ENCODE data around the gene PRKX. TPM values are rescaled to one million over a fixed set of nuclear protein-coding genes. Genes with fewer than 3 reads are reported as not detected.
A peak's percentile ranks its signal among the peaks of the same experiment; 100 is the strongest.
"Not testable (repeated sequence)": the region's sequence is repeated elsewhere in the genome, so short reads cannot be mapped to it uniquely, and the experiment has no call there.

PRKX gene
- total RNA-seq, 1 experiment from 2014 or later = 35.3 TPM

DNA sequence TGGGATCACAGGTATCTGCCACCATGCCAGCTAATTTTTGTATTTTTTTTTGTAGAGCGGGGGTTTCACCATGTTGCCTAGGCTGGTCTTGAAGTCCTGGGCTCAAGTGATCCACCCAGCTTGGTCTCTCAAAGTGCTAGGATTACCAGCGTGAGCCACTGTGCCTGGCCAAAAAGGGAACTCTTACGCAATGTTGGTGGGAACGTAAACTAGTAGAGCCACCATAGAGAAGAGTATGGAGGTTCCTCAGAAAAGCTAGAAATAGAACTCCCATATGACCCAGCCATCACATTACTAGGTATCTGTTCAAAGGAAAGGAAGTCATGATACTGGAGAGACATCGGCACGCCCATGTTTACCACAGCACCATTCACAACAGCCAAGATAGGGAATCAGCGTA, 85.9 kb downstream of the PRKX start:
- Mint-ChIP-seq H3K27ac (ENCODE audit: low read depth, unreplicated experiment) (no peak overlapping the region), H3K36me3 (ENCODE audit: insufficient read depth, unreplicated experiment) (peaks cover 59% of the 10 kb centered on the region), H3K4me3 (ENCODE audit: unreplicated experiment) (no peak overlapping the region), H3K4me1 (ENCODE audit: insufficient read depth, unreplicated experiment) (no peaks in the 10 kb centered on the region), H3K9me3 (ENCODE audit: unreplicated experiment) (no peaks in the 10 kb centered on the region), H3K27me3 (ENCODE audit: insufficient read depth, unreplicated experiment) (no peaks in the 10 kb centered on the region)
- ChIA-PET CTCF (interaction anchor here (0.6 to 1.7 kb wide), 2 partner anchors 10 to 64 kb away, joined by 5 to 6 read pairs; no protein-coding TSS in a partner anchor), POLR2A (no interaction called here)
- TF ChIP-seq, protein P1, sequence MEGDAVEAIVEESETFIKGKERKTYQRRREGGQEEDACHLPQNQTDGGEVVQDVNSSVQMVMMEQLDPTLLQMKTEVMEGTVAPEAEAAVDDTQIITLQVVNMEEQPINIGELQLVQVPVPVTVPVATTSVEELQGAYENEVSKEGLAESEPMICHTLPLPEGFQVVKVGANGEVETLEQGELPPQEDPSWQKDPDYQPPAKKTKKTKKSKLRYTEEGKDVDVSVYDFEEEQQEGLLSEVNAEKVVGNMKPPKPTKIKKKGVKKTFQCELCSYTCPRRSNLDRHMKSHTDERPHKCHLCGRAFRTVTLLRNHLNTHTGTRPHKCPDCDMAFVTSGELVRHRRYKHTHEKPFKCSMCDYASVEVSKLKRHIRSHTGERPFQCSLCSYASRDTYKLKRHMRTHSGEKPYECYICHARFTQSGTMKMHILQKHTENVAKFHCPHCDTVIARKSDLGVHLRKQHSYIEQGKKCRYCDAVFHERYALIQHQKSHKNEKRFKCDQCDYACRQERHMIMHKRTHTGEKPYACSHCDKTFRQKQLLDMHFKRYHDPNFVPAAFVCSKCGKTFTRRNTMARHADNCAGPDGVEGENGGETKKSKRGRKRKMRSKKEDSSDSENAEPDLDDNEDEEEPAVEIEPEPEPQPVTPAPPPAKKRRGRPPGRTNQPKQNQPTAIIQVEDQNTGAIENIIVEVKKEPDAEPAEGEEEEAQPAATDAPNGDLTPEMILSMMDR (IDR thresholded peaks at IDR 0.05; ENCODE audit: unreplicated experiment) = no peak
- no TSS peak for BruUV-seq (replicated peaks)
- intact Hi-C loops (cut with micrococcal nuclease) = no loop called here
- DNase-seq (ENCODE audit: unreplicated experiment) = no peak

DNA sequence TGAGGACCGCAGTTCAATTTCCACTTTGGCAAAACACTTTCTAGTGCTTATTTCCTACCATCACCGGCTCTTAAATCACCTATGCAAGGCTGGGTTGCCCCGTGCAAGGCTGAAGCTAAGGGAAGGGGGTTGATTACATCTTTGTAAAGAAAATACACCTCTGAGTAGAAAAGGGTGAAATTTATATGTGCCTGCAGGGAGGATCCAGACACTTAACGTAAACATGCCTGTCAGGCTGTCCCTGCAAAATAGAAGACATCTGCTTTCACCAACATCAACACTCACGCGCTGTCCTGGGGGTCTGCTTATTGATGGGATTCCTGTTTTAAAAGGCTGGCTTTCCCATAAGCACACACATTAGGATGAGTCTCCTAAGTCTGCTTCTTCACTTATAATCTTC, 92.0 kb downstream of the PRKX start:
- no peaks in the 10 kb centered on the region for H3K4me1 Mint-ChIP-seq (ENCODE audit: insufficient read depth, unreplicated experiment)
- H3K4me3 Mint-ChIP-seq (ENCODE audit: unreplicated experiment) = no peak overlapping the region
- H3K9me3 Mint-ChIP-seq (ENCODE audit: unreplicated experiment) = no peaks in the 10 kb centered on the region
- BruUV-seq (replicated peaks) = no TSS peak
- no peaks in the 10 kb centered on the region for H3K27me3 Mint-ChIP-seq (ENCODE audit: insufficient read depth, unreplicated experiment)
- intact Hi-C loops (cut with micrococcal nuclease) = no loop called here
- ChIA-PET POLR2A (no interaction called here), CTCF (no interaction called here)
- H3K36me3 Mint-ChIP-seq (ENCODE audit: insufficient read depth, unreplicated experiment) = peaks cover 71% of the 10 kb centered on the region
- H3K27ac Mint-ChIP-seq (ENCODE audit: low read depth, unreplicated experiment) = no peak overlapping the region
- no peak for DNase-seq (ENCODE audit: unreplicated experiment)
- TF ChIP-seq, protein P1 (IDR thresholded peaks at IDR 0.05; ENCODE audit: unreplicated experiment) = no peak

DNA sequence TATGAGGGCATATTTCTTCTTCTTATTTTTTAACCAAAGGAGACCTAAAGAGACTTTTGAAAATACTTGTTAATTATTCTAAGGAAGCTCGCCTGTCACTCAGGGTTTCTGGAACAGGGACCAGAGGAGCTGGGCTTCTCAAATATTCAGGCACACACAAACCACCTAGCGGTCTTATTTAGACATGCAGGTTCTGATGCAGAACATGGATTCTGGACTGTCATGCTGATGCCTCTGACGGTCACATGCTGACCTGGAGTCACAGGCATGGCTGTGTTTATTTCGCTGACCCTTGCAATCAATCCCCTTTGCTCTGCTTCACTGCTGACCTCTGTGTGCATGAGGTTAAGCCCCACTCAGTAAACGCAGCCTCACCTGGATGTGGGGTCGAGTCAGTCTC, 101.7 kb downstream of the PRKX start:
- CTCF ChIA-PET; H3K27me3 Mint-ChIP-seq (ENCODE audit: insufficient read depth, unreplicated experiment); H3K4me1 Mint-ChIP-seq (ENCODE audit: insufficient read depth, unreplicated experiment); H3K9me3 Mint-ChIP-seq (ENCODE audit: unreplicated experiment); H3K27ac Mint-ChIP-seq (ENCODE audit: low read depth, unreplicated experiment); intact Hi-C loops (cut with micrococcal nuclease); BruUV-seq (replicated peaks); DNase-seq (ENCODE audit: unreplicated experiment); H3K4me3 Mint-ChIP-seq (ENCODE audit: unreplicated experiment): not testable (repeated sequence)
- POLR2A ChIA-PET = interaction anchor here (1.6 kb wide), 1 partner anchor 26 kb away, joined by 3 read pairs; no protein-coding TSS in a partner anchor
- H3K36me3 Mint-ChIP-seq (ENCODE audit: insufficient read depth, unreplicated experiment) = peaks cover 74% of the 10 kb centered on the region

DNA sequence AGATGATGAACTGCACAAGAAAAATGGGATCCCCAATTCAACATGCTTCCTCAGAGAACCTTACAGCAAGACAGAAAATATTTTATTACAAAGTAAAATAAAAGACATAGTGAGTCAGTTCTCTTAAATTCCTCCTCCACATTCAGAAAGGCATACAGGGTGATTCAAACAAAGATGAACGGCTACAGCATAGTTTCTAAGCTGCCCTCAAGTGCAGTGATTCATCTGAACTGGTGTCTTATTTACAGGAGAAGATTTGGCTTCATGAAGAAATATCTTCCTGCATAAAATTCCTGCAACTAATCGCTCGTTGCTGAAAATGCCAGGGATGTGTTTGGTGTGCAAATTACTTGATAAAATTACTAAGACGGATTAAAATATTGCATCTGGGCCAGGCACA, 103.6 kb downstream of the PRKX start:
- BruUV-seq (replicated peaks) = no TSS peak
- Mint-ChIP-seq H3K4me3 (ENCODE audit: unreplicated experiment) (no peak overlapping the region), H3K36me3 (ENCODE audit: insufficient read depth, unreplicated experiment) (peaks cover 71% of the 10 kb centered on the region), H3K9me3 (ENCODE audit: unreplicated experiment) (no peaks in the 10 kb centered on the region), H3K27ac (ENCODE audit: low read depth, unreplicated experiment) (no peak overlapping the region), H3K4me1 (ENCODE audit: insufficient read depth, unreplicated experiment) (no peaks in the 10 kb centered on the region), H3K27me3 (ENCODE audit: insufficient read depth, unreplicated experiment) (no peaks in the 10 kb centered on the region)
- TF ChIP-seq, protein P1 (IDR thresholded peaks at IDR 0.05; ENCODE audit: unreplicated experiment) = no peak
- intact Hi-C loops (cut with micrococcal nuclease) = no loop called here
- POLR2A ChIA-PET = no interaction called here
- DNase-seq (ENCODE audit: unreplicated experiment) = peak; percentile 6
- CTCF ChIA-PET = interaction anchor here (0.8 kb wide), 1 partner anchor 10 kb away, joined by 5 read pairs; no protein-coding TSS in a partner anchor

Measured in MCF 10A (cell line).